SH-SY5Y (cell line): ENCODE results near the gene OGFOD1.
A peak's percentile ranks its signal among the peaks of the same experiment; 100 is the strongest.

Experiments used
- GATA2 ChIP-seq: IDR thresholded peaks from 2 replicates; pipeline ENCODE4 v1.6.1; 2011; ENCODE audit warnings: mild to moderate bottlenecking, low read depth, low read length
- GATA3 ChIP-seq: IDR thresholded peaks from 2 replicates; pipeline ENCODE4 v1.6.1; 2011; ENCODE audit warnings: low read depth, mild to moderate bottlenecking, low read length, moderate library complexity

OGFOD1 gene

DNA sequence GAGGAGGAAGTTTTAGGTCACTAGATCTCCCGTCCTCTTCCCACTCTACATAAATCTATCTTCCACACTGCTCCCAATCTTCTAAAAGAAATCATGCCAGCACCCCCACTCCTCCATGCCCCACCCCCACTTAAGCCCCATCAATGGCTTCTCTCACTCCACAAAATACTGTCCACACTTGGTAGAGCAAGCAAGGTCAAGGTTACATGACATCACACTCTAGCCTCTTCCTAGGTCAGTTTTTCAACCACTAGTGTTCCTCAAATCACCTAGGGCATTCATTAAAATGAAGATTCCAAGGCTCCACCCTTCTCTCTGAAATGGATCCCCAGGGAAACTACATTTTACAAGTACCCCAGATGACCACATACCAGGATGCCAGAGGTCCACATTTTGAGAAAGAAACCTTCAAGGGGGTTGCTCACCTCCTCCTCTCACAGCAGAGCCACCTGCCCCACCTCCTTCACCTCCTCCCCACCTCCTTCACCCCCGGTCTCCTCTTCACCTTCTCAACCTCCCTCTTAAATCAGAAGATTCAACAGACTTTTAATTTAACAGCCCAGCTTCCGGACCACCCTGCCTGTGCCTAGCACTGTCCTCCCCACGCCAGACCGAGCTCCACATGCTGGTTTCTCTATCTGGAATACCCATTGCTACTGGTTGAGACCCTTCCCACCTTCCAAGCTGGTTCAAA lies 29.2 kb upstream of the OGFOD1 start:
- TF ChIP-seq GATA3 = no peak

DNA sequence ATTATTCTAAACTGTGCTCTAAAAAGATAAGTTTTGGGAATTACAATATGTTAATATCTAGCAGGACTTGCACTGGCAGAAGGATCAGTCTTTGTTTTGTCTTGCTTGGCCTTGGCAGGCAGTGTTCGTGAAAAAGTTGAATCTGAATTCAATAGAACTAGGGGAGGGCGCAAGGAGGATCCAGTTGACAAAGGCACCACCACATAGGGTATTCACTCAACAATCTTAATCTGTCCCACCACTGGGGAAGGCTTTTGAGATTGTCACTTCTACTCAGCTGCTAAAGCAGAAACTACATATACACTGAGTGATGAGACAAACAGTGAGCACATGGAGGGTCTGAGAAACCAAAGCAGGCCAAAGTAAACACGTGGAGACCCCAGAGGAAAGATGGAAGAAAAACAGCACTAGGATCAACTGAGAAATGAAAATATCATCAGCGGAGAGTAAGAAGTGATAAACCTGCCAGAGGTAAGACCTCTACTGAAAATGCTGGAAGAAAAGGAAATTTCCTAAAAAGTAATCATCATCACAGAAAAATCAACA lies 28.4 kb upstream of the OGFOD1 start:
- TF ChIP-seq GATA3 (no peak), GATA2 (no peak)

GRCh38 chr16:56423584-56424403 lies 27.6 kb upstream of the OGFOD1 start:
- TF ChIP-seq GATA2 = peak; percentile 62
- TF ChIP-seq GATA3 = peak; percentile 55; the same call in 1 of the 2 replicates

DNA sequence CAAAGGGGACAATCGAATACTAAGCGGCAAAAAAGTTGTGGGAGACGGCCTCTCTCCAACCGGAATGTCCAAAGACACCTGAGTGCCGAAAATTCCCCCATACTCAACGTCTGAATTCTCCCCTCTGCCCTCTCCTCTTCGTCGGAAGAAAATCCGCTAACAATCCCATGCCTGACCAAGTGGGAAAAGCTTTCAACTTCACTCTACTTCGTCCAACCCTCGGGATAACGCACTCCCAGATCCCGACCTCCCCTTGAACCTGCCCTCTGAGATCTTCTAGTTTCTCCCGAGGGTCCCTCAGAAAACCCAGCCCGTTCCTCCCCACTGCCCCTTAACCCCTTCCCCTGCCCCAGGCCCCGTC lies 27.0 kb upstream of the OGFOD1 start:
- TF ChIP-seq GATA2 (no peak), GATA3 (no peak)

GRCh38 chr16:56424791-56425438 lies 26.4 kb upstream of the OGFOD1 start:
- TF ChIP-seq GATA3 (no peak), GATA2 (no peak)

DNA sequence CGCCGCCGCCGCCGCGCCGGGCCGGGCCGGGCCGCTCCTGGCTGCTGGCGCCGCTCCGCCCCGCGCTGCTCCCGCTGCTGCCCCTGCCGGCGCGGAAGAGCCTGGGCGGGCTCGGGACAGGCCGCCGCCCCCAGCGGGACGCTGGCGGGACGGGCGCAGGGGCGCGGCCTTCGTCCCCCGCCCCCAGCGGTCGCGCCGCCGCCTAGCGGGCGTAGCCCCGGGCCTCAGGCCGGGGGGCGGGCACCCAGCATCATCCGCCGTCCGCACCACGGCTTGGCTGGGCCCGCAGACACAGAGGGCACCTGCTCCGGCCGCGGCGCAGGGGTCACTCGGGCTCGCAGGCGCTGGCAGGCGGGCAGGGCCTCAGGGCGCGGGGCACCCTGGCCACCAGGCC lies 25.9 kb upstream of the OGFOD1 start, which contains the start of gene AMFR:
TSS of gene AMFR (minus strand) at position 107 of the 394 bp plus-strand sequence. CDS start 218 bp downstream, outside the sequence.
- TF ChIP-seq GATA3 (no peak), GATA2 (no peak)

DNA sequence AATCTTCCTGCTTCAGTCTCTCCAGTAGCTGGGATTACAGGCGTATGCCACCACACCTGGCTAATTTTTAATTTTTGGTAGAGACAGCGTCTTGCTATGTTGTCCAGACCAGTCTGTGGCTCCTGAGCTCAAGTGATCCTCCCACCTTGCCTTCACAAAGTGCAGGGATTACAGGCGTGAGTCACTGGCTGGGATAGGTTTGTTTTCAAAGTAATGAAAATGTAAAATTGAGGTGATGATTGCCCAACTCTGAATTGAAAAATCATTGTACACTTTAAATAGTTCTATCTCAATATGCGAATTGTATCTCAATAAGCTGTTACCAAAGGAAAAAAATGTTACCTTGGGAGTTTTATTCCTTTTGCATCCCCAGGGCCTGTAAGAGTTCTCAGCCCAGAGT lies 24.8 kb upstream of the OGFOD1 start:
- TF ChIP-seq GATA2 (no peak), GATA3 (no peak)

GRCh38 chr16:56428091-56428490 lies 23.3 kb upstream of the OGFOD1 start:
- TF ChIP-seq GATA3 (no peak), GATA2 (no peak)

GRCh38 chr16:56436258-56436657 lies 15.1 kb upstream of the OGFOD1 start:
- TF ChIP-seq GATA3 (no peak), GATA2 (no peak)

GRCh38 chr16:56438038-56438437 lies 13.3 kb upstream of the OGFOD1 start:
- no peak for TF ChIP-seq GATA2
- TF ChIP-seq GATA3 = no peak

DNA sequence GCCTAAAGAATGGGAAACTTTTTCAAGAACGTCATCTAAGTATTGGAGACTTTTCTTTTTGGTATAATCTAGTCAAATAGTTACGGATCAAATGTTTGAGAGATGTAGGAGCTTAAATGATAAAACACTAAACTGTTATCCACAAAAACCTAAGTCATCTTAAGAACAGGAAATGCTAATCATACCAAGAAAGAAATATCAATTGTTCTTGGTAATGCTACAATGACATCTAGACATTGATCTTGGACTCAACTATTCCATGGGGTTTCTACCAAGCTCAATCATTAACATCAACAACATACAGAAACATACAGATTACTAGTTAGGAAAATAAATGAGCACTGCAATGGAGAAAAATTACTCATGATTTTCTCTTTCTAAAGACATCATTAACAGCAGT lies 4.1 kb upstream of the OGFOD1 start:
- TF ChIP-seq GATA3 (no peak), GATA2 (no peak)

DNA sequence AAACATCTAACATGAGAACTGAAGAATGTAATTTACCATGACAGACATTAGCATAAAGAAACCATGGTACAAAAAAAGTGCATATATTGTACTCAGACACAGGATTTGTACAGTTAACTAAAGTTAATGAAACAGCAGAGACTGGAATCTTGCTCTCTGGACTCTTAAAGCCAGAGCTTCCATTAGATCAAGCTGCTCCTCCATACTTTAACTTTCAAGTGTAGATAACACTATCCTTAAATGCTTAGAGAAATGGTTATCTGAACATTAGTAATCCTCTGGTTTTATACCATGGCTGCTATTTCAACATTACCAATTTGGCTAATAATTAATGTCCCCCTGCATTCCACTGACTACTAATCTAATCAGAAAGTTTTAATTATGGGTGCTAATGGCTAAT lies 3.3 kb upstream of the OGFOD1 start:
- TF ChIP-seq GATA3 (no peak), GATA2 (no peak)

- TF ChIP-seq GATA2 (no peak), GATA3 (no peak)
Observed at GRCh38 chr16:56450275-56450985, 924 bp upstream of the OGFOD1 start.
